NCI-H187 (cell line): ENCODE results near the gene ARHGAP12.
A peak's percentile ranks its signal among the peaks of the same experiment; 100 is the strongest.
"Not testable (repeated sequence)": the region's sequence is repeated elsewhere in the genome, so short reads cannot be mapped to it uniquely, and the experiment has no call there.

ENCODE experiments used
- DNase-seq, 2 experiments: peaks; one replicate each; lab custom pipeline; 2025; lab: John Stamatoyannopoulos, UW

ARHGAP12 gene

GRCh38 chr10:31768935-31769334 lies 159.7 kb downstream of the ARHGAP12 start:
- DNase-seq = not testable (repeated sequence)

GRCh38 chr10:31768467-31768866 lies 160.2 kb downstream of the ARHGAP12 start:
- no peak for DNase-seq

- no peak for DNase-seq
Measured at GRCh38 chr10:31765541-31765940, 163.1 kb downstream of the ARHGAP12 start.

- no peak for DNase-seq
Measured at GRCh38 chr10:31762316-31762715, 166.3 kb downstream of the ARHGAP12 start.

GRCh38 chr10:31761156-31761555 lies 167.5 kb downstream of the ARHGAP12 start:
- DNase-seq = no peak

GRCh38 chr10:31760674-31761081 lies 168.0 kb downstream of the ARHGAP12 start:
- DNase-seq = no peak

- DNase-seq = peak; percentile 72 to 83
Measured at GRCh38 chr10:31759799-31760626, 168.6 kb downstream of the ARHGAP12 start.

- no peak for DNase-seq
Measured at GRCh38 chr10:31759124-31759798, 169.4 kb downstream of the ARHGAP12 start.

- no peak for DNase-seq
Measured at GRCh38 chr10:31758495-31758894, 170.1 kb downstream of the ARHGAP12 start.

GRCh38 chr10:31757831-31758230 lies 170.8 kb downstream of the ARHGAP12 start:
- no peak for DNase-seq

GRCh38 chr10:31757386-31757791 lies 171.2 kb downstream of the ARHGAP12 start:
- DNase-seq = peak in 1 of 2 experiments; percentile 1

- DNase-seq = no peak
Measured at GRCh38 chr10:31756729-31757110, 171.9 kb downstream of the ARHGAP12 start.

GRCh38 chr10:31756101-31756728 lies 172.4 kb downstream of the ARHGAP12 start:
- no peak for DNase-seq
